HEK293 (cell line): ENCODE data around the gene SLC22A13.

Experiments used
- MYNN ChIP-seq: fragments of 450-650 bp; formaldehyde crosslinking; IDR thresholded peaks from 2 replicates; pipeline ENCODE4 v1.5.1; 2016; ENCODE audit warnings: missing biosample characterization, missing genetic modification characterization, borderline replicate concordance
- ZBTB21 ChIP-seq: fragments of 450-650 bp; formaldehyde crosslinking; IDR thresholded peaks from 2 replicates; pipeline ENCODE4 v1.5.1; 2017; ENCODE audit warnings: missing biosample characterization, missing genetic modification characterization
- ZNF426 ChIP-seq: fragments of 450-650 bp; formaldehyde crosslinking; IDR thresholded peaks from 2 replicates; pipeline ENCODE4 v1.5.1; 2017; ENCODE audit warnings: missing biosample characterization, missing genetic modification characterization, mild to moderate bottlenecking, inconsistent platforms, moderate library complexity
- ZNF521 ChIP-seq: fragments of 450-650 bp; formaldehyde crosslinking; IDR thresholded peaks from 2 replicates; pipeline ENCODE4 v1.5.1; 2017; ENCODE audit warnings: missing biosample characterization, mild to moderate bottlenecking, missing genetic modification characterization
- ZNF670 ChIP-seq: fragments of 450-650 bp; formaldehyde crosslinking; IDR thresholded peaks from 2 replicates; pipeline ENCODE4 v1.5.1; 2016; ENCODE audit warnings: missing biosample characterization, missing genetic modification characterization, low read depth
- TF ChIP-seq, protein P1 (sequence below): fragments of 450-650 bp; formaldehyde crosslinking; IDR thresholded peaks from 2 replicates; pipeline ENCODE4 v1.5.1; 2016; ENCODE audit warnings: missing biosample characterization, missing genetic modification characterization

DNA sequence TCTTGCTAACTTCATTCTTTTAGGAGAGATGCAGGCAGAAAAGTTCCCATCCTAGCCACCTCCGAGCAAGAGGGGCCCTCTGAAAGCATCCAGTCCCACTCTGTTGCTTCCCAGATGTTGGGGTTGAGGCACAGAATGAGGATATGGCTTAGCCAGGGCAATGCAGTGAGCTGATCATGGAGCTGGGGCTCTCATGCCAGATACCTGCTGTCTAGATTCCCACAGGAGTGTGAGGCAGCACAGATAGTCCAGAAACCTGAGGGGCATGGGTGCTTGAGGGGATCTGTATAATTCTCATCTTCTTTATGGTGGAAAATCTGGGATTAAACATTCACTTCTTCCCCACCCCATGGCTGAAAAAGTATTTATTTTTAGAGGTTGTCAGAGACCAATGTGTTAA, 1.2 kb downstream of the SLC22A13 start:
- TF ChIP-seq, protein P1, sequence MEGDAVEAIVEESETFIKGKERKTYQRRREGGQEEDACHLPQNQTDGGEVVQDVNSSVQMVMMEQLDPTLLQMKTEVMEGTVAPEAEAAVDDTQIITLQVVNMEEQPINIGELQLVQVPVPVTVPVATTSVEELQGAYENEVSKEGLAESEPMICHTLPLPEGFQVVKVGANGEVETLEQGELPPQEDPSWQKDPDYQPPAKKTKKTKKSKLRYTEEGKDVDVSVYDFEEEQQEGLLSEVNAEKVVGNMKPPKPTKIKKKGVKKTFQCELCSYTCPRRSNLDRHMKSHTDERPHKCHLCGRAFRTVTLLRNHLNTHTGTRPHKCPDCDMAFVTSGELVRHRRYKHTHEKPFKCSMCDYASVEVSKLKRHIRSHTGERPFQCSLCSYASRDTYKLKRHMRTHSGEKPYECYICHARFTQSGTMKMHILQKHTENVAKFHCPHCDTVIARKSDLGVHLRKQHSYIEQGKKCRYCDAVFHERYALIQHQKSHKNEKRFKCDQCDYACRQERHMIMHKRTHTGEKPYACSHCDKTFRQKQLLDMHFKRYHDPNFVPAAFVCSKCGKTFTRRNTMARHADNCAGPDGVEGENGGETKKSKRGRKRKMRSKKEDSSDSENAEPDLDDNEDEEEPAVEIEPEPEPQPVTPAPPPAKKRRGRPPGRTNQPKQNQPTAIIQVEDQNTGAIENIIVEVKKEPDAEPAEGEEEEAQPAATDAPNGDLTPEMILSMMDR (tag by site-specific recombination): no peak
- TF ChIP-seq ZNF521 (tag by site-specific recombination) (no peak), ZBTB21 (tag by site-specific recombination) (no peak), MYNN (tag by site-specific recombination) (no peak), ZNF670 (no peak), ZNF426 (no peak)
